HG02623 (cell line): Measurements from ENCODE around the gene PVR.
"Not testable (repeated sequence)": the region's sequence is repeated elsewhere in the genome, so short reads cannot be mapped to it uniquely, and the experiment has no call there.

Experiments used
- ATAC-seq: cut with Tn5 transposase; IDR thresholded peaks from one replicate; pipeline ENCODE4 v1.9.1; 2021; ENCODE audit warnings: moderate library complexity; ENCODE audit not compliant: unreplicated experiment

Gene PVR

DNA sequence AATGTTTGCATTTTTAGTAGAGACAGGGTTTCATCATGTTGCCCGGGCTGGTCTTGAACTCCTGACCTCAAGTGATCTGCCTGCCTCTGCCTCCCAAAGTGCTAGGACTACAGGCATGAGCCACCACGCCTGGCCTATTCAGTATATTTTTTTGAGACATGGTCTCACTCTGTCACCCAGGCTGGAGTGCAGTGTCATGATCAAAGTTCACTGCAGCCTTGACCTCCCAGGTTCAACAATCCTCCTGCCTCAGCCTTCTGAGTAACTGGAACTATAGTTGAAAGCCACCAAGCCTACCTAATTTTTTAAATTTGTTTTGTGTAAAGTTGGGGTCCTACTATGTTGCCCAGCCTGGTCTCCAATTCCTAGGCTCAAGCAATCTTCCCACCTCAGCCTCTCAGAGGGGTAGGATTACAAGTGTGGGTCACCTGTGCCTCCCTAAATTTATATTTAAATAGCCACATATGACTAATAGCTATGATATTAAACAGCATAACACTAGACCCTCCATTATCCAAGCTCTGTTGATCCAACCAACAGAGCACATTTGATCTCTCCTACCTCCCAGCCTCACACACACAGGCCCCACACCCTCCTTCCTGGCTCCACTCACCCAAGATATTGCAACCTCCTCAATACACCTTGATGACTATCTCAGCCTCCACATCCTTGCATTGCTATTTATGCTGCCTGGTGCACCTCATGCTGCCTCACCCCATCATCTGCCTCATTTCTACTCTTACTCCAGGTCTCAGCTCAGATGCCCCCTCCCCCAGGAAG is 25.5 kb downstream of the PVR start:
- ATAC-seq: no peak

DNA sequence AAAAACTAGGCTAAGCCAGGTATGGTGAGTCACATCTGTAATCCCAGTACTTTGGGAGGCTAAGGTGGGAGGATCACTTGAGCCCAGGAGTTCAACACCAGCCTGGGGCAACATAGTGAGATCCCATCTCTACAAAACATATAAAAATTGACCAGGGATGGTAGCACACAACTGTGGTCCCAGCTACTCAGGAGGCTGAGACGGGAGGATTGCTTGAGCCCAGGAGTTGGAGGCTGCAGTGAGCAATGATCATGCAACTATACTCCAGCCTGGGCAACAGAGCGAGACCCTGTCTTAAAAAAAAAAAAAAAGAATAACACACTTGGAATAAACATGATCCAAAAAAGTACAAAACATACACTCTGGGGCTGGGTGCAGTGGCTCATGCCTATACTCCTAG is 26.3 kb downstream of the PVR start:
- not testable (repeated sequence) for ATAC-seq

DNA sequence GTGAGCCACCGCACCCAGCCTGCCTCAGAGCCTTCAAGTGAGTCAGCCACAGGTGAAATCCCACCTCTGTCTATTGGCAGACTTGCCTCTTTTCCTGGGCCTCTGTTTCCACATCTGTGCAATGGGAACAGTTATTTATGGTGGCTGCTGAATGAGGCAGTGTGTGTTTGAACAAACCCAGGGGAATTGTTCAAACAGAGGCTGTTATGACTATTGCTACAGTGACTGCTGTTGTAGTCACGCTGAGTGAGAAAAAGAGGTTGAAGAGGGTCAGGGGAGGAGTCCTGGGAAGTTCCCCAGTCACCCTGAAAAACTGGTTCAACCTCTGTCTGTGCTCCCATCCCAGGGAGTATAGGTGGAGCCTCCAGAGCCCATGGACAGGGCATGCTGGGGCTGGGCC is 27.7 kb downstream of the PVR start, which contains the start of gene CEACAM19:
CEACAM19 (plus strand) TSS at position 83 of the 400 bp plus-strand sequence. CDS start 450 bp downstream, outside the sequence.
- ATAC-seq: no peak

DNA sequence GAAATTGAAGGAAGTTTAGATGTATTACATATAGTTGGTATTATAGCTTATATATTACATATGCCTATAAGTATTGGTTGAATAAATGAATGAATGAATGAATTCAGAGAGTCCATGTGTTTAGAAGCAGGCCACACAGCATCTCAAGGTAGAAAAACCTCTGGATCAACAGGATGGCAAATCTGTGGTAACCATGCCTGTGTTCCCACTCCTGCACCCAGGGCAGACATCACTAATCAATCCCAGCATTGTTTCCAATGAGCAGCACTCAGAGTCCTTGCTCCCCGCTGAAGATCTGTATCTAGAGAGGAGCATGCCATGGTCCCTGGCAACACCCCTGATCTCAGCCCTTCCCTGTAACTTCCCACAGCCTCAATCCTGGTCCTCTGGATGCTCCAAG is 28.5 kb downstream of the PVR start:
- no peak for ATAC-seq

DNA sequence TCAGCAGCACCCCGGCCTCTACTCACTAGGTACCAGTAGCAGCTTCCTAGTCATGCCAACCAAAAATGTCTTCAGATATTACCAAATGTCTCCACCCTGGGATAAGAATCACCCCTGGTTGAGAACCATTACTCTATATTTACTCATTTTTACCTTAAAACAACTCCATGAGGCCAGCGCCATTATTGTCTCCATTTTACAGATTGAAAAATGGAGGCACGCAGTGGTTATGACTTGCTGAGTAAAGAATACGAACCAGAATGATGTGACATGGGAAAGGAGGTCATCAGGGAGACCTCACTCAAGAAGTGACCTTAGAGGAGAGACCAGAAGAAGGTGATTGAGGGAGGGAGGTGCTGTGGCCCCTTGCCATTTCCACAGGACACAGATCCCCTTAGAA is 29.8 kb downstream of the PVR start:
- no peak for ATAC-seq

DNA sequence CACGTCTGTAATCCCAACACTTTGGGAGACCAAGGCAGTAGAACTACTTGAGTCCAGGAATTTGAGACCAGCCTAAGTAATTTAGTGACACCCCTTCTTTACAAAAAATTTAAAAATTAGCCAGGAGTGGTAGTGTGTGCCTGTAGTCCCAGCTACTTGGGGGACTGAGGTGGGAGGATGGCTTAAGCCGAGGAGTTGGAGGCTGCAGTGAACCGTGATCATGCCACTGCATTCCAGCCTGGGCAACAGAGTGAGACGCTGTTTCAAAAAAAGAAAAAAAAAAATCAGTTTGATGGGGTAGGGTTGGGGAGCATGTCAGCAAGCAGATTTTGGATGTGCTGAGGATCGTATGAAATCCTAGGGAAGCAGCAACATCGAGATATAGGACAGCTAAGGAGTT is 31.8 kb downstream of the PVR start:
- no peak for ATAC-seq

DNA sequence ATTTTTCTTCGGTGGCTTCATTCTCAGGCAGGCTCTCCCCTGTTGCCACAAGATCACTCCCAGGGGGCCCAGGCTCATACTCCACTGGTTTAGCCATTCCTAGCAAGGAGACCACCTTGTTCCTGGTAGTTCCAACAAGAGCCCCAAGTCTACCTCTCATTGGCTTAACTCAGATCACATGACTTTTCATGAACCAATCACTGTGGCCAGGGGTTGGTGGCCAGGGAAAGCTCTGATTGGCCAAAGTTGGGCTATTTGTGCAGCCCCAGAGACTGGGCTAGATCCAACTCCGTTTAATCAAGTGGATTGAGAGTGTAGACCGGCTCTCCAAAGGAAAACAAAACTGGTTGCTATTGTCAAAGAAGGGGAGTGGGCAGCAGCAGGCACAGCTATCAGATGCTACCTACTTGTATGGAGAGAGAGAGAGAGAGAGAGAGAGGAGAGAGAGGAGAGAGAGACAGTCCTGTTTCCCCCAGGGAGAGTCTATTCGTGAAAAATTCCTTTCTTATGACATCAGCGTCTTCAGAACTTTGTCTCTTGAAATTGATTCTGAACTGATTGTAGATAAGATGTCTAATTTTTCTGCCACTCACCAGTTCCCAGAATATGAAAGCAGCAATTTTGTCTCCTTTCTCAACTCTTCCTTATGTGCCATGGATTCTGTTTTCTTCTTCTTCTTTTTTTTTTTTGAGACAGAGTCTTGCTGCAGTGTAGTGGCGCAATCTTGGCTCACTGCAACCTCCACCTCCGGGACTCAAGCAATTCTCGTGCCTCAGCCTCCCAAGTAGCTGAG is 33.5 kb downstream of the PVR start:
- ATAC-seq: no peak

DNA sequence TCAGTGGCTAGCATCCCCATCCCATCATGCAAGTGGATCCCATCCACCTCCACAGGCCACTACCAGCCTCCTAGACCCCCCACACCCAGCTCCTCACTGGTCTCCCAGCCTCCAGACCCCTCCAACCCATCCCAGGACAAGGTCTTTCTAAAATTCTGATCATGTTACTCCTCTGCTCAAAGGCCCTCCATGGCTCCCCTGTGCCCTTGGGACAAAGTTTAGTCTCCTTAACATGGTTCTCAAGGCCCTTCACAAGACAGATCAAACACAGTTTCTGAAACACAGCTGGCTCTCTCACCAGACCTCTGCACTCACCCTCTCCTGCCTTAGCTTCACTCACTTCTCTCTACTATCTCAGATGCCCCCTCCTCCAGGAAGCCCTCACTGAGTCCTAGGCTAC is 36.8 kb downstream of the PVR start:
- ATAC-seq: no peak

DNA sequence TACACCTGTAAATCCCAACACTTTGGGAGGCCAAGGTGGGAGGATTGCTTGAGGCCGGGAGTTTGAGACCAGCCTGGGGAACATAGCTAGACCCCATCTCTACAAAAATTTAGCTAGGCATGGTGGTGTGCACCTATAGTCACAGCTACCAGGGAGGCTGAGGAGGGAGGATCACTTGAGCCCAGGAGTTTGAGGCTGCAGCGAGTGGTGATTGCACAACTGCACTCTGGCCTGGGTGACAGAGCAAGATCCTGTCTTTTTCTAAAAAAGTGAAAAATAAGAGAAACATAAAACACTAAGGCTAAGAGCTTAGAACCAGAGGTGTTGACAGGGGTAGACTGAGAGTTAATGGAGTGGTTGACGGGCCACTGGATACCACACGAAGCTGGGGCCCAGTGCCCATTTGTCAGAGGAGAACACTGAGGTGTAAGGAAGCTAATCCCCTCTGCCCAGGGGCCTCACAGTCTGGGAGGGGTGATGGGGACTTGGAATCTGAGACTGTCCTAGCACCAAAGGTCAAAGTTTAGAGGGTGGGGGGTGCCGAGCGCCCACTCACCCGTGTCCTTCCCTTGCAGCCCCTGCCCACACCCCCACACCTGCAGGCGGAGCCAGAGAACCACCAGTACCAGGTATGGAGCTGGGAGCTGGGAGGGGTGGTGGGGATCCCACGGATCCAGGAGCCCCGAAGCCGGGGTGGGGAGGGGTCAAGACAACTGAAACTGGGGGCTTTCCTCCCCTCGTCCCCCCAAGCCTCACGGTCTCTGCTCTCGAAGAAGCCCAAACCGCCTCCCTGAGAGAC is 38.5 kb downstream of the PVR start:
- no peak for ATAC-seq

DNA sequence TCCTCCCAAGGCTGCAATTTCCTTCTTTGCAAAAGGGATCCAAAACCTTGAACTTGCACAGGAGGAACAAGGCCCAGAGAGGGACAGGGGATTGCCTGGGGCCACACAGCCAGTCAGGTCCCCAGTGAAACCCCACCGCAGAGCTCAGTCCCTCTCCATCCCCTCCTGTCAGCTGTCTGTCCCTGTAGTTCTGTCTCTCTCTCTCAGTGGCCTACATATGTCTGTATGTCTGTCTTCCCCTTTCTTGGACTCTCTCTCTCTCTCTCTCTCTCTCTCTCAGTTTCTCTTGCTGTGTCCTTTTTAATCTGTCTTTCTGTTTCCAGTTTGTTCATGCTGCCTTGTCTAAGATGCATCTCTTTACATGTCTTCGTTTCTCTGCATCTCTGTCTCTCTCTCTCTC is 39.1 kb downstream of the PVR start:
- no peak for ATAC-seq

DNA sequence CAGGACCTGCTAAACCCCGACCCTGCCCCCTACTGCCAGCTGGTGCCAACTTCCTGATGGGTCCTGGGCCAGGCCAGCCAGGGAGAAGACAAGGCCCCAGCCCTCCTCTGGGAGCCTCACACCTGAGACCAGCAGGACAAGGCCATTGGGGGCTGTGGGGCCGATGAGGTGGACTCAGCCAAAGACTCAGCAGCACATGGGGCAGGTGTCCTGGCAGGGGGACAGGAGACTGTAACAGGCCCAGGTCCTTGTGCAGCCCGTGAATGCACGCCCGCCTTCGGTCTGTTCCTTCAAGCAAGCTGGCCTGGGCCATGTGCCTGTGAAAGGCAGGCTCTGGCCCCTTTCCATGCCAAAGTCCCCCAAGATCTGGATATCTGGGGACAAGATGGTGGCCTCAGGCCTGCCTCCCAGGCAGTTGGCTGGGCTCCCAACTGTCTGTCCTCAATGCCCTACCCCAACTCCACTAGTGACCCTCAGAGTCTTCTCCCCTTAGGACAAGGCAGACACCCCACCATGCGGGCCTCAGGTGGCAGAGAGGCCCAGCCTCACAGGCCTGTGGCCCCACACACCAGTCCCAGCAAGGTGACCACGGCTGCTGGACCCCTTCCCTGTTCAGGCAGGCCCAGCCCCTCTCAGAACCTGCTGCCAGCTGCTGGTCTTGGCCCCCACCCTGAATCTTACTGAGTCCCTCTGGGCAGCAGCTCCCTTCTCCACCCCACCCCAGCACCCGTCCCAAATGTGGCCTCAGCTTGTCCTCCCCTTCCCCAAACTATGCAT is 39.9 kb downstream of the PVR start:
- no peak for ATAC-seq

DNA sequence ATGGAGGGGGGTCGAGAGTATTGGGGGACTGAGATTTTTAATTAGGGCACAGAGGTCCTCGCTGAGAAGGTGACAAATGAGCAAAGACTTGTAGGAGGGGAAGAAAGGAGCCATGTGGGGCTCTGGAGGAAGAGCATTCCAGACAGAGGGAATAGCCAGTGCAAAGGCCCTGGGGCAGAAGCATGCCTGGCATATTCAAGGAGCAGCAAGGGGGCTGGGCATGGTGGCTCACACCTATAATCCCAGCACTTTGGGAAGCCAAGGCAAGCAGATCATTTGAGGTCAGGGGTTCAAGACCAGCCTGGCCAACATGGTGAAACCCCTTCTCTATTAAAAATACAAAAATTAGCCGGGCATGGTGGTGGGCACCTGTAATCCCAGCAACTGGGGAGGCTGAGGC is 40.7 kb downstream of the PVR start:
- not testable (repeated sequence) for ATAC-seq

DNA sequence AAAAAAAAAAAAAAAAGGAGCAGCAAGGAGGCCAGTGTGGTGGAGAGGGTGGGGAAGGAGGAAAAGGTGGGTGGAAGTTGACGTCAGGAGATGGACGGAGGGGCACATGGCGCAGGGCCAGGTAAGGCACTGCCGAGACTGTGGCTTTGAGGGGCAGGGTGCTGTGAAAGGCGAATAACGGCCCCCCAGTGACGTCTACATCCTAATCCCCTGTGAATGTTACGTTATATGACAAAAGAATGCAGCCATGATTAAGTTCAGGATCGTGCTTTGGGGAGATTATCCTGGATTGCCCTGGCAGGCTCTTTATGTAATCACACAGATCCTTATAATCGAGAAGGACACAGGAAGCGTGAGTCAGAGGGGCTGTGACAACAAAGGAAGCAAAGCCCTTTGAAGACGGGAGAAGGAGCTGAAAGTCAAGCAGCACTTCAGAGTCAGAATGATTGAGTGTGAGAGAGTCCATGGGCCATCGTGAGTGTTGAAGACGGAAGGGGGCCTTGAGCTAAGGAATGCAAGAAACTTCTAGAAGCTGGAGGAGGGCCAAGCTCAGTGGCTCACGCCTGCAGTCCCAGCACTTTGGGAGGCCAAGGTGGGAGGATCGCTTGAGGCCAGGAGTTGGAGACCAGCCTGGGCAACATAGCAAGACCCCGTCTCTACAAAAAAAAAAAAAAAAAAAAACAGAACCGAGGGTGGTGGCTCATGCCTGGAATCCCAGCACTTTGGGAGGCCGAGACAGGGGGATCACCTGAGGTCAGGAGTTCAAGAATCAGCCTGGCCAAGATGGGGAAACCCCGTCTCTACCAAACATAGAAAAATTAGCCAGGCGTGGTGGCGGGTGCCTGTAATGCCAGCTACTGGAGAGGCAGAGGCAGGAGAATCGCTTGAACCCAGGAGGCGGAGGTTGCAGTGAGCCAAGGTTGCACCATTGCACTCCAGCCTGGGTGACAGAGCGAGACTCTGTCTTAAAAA is 41.5 kb downstream of the PVR start:
- no peak for ATAC-seq

DNA sequence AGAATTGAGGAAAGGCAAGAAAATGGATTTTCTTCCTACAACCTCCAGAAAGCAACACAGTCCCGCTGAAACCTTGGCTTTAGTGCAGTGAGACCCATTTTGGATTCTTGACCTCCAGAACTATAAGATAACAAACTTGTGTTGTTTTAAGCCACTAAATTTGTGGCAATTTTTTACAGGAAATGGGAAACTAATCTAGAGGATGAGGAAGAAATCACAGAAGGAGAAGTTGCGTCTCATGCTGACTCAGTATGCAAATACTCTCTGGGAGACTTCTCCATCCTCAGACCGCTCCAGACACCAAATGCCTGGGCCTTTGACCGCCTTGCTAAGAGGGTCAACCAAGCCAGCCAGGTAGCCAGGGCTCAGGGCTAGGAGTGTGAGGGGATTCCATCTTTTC is 42.2 kb downstream of the PVR start:
- ATAC-seq: no peak

DNA sequence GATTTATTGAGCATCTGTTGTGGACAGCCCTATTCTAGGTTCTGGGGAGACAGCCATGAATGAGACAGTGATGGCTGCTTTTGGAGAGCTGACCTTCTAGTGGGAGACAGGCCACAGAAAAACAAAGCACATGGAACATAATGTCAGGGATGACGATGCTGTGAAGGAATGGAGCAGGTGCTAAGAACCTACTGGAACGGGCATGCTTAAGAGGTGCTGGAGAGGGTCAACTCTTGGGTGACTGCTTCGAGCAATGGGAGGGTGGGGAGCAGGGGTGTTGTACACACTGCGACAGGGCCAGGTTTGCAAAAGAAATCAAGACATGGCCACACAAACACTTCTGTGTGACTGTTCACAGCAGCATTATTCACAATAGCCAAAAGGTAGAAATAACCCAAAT is 43.2 kb downstream of the PVR start:
- ATAC-seq: no peak

DNA sequence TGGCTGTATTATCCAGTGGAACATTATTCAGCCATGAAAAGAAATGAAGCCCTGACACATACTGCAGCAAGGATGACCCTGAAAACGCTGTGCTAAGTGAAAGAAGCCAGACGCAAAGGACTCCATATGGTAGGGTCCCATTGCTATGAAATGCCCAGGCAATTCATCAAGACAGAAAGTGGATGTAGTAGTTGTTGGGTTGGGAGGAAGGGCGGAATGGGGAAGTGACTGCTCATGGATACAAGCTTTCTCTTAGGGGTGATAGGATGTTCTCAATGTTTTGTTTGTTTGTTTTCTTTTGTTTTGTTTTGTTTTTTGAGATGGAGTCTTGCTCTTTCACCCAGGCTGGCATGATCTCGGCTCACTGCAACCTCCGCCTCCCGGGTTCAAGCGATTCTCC is 44.2 kb downstream of the PVR start:
- ATAC-seq: no peak

DNA sequence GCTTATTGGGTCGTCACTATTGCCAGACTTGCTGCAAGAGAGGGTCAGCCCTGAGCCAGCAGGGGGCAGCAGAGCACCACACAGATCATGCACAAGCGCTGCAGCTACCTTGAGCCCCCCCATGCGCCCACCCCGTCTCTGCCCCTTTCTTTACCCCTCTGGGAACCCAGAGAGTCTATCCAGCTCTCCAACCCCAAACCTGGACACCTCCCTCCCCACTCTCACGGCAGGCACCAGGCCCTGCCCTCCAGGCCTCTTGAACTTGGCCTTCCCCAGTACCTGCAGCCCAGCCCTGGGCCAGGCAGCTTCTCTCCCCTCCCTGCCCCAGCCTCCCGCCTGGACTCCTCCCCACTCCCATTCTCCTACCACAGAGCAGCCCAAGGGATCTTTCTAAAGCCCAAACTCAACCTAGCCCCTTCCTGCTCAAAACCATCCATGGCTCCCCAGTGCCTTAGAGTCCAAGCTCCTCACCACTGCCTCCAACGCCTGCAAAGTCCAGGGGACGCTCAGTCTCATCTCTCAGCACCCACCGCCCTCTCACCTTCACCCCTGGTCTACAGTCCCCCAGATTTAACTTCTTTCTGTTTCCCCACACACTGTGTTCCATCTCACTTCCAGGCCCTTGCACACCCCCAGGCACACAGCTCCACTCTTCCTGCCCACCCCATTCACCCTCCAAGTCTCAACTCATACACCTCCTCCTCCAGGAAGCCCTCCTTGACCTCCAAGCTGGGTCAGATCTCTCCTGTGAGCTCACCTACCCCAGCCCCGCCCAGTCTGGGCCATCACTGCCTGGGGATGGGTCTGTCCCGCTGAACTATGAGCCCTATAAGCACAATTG is 45.8 kb downstream of the PVR start:
- no peak for ATAC-seq

DNA sequence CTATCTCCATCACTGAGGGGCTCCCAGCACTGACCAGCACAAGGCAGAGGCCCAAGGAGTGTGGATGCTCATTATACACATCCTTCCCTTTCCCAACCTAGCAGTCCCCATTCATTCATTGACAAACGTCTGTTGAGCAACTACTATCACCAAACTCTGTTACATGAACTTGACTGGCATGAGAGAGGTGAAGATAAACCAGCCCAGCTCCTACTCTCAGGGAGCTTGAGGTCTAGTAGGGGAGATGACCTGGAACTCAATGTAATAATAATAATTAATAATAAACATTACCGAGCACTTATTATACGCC is 46.4 kb downstream of the PVR start:
- ATAC-seq: no peak

DNA sequence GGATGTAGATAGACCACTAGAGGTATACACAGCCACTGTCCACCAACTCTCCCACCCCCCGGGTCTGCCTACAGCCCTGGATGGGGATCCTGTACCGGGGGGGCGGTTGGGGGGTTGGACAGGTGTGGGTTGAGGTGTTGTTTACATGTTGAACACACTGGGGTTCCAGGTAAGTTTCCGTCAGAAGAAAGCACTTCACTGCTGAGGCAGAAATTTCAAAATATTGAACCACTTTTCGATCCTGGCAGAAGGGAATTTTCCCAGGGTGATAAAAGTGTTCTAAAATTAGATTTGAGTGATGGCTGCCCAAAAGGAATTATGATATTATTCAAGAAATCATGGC is 48.6 kb downstream of the PVR start:
- ATAC-seq: no peak
